LNCAP (cell line): ENCODE results near the gene ERLIN1.

Experiments
- CTCF ChIP-seq: fragments of 450-650 bp; IDR thresholded peaks from 2 replicates; pipeline ENCODE4 v1.5.1; 2017; ENCODE audit warnings: mild to moderate bottlenecking

ERLIN1 gene

DNA sequence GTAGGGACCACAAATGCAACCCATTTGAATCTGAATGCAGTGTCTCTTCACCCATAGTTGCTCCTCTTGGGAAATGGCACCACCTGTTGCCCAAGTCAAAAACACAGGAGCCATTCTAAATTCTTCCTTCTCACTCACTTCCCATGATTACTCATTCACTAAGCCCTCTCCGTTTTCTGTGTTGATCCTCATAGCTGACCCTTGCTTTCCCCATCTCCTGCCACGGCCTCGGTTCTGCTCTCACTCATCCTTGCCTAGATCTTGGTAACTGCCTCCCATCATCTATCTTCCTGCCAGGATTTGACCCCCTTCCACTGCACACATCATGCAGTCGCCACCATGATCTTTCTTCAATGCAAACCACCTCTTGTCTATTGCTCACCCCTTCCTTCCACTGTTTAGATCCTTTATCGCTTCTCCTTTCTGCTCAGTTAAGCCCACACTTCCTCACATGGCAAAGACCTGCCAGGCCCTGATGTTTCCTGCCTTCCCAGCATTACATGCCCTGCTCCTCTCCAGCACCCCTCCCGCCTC is 85.1 kb downstream of the ERLIN1 start:
- peak; percentile 26; the same call in 1 of the 2 replicates for TF ChIP-seq CTCF
